IMR-90 (cell line): ENCODE data around the gene GJA10.

Experiments
- BHLHE40 ChIP-seq: fragments of 150-350 bp; IDR thresholded peaks from 2 replicates; pipeline ENCODE4 v1.6.1; 2016; ENCODE audit warnings: mild to moderate bottlenecking, low read depth, low read length
- CHD1 ChIP-seq: IDR thresholded peaks from 2 replicates; pipeline ENCODE4 v1.6.1; 2012; ENCODE audit warnings: low read depth, low read length, improper control_type of control experiment
- CTCF ChIP-seq: conservative IDR thresholded peaks from 2 replicates; pipeline ENCODE4 v1.5.1; 2012; ENCODE audit warnings: mild to moderate bottlenecking, low read depth, low read length, improper control_type of control experiment
- ELK1 ChIP-seq: fragments of 150-350 bp; IDR thresholded peaks from 2 replicates; pipeline ENCODE4 v1.6.1; 2016; ENCODE audit warnings: low read depth, mild to moderate bottlenecking, low read length, moderate library complexity, borderline replicate concordance
- MAFK ChIP-seq: IDR thresholded peaks from 2 replicates; pipeline ENCODE4 v1.6.1; 2012; ENCODE audit warnings: low read depth, low read length, improper control_type of control experiment
- MAZ ChIP-seq: IDR thresholded peaks from 2 replicates; pipeline ENCODE4 v1.6.1; 2012; ENCODE audit warnings: low read depth, mild to moderate bottlenecking, low read length, improper control_type of control experiment, moderate library complexity, borderline replicate concordance
- MXI1 ChIP-seq: IDR thresholded peaks from 2 replicates; pipeline ENCODE4 v1.6.1; 2012; ENCODE audit warnings: low read depth, mild to moderate bottlenecking, low read length, moderate library complexity, borderline replicate concordance
- NFE2L2 ChIP-seq: fragments of 150-350 bp; IDR thresholded peaks from 2 replicates; pipeline ENCODE4 v1.6.1; 2016; ENCODE audit warnings: low read depth, mild to moderate bottlenecking, low read length
- POLR2A ChIP-seq: IDR thresholded peaks from 2 replicates; pipeline ENCODE4 v1.6.1; 2012; ENCODE audit warnings: mild to moderate bottlenecking, low read depth, low read length
- RAD21 ChIP-seq: IDR thresholded peaks from 2 replicates; pipeline ENCODE4 v1.6.1; 2012; ENCODE audit warnings: low read length, improper control_type of control experiment
- RCOR1 ChIP-seq: IDR thresholded peaks from 2 replicates; pipeline ENCODE4 v1.6.1; 2012; ENCODE audit warnings: mild to moderate bottlenecking, low read length, improper control_type of control experiment; ENCODE audit not compliant: insufficient replicate concordance
- RFX5 ChIP-seq: IDR thresholded peaks from 2 replicates; pipeline ENCODE4 v1.8.0; 2012; ENCODE audit warnings: low read depth, mild to moderate bottlenecking, low read length, moderate library complexity

GRCh38 chr6:89942601-89943000 lies 48.3 kb downstream of the GJA10 start:
- no peak for TF ChIP-seq POLR2A
- no peak for TF ChIP-seq CTCF
- TF ChIP-seq CHD1: no peak
- no peak for TF ChIP-seq MXI1
- no peak for TF ChIP-seq RAD21
- TF ChIP-seq RFX5: no peak
- TF ChIP-seq MAFK: no peak
- no peak for TF ChIP-seq BHLHE40
- no peak for TF ChIP-seq NFE2L2
- no peak for TF ChIP-seq RCOR1
- no peak for TF ChIP-seq ELK1
- TF ChIP-seq MAZ: no peak
